GM23338 (cell line): Measurements from ENCODE around the gene NDRG3. TPM values are rescaled to one million over a fixed set of nuclear protein-coding genes. Genes with fewer than 3 reads are reported as not detected.

Experiments
- ATAC-seq: fragments of 200-7000 bp; cut with Tn5 transposase; 3 replicates; pipeline ENCODE4 v1.9.1; 2020
- DNase-seq: peaks from one replicate; pipeline ENCODE4 v3.0.0-alpha.2; 2015; ENCODE audit warnings: low spot score
- H2AFZ ChIP-seq: fragments of 200-600 bp; sonication (generic); 2 replicates; pipeline ENCODE4 v1.8.0; 2016; ENCODE audit warnings: antibody characterized with exemption, mild to moderate bottlenecking, moderate library complexity
- H3F3A ChIP-seq: fragments of 200-600 bp; sonication (generic); replicated peaks from 2 replicates; pipeline ENCODE4 v1.8.0; 2017; ENCODE audit warnings: antibody characterized with exemption, mixed run types, low read depth
- H3K27ac ChIP-seq: fragments of 200-600 bp; sonication (generic); 2 replicates; pipeline ENCODE4 v1.6.1; 2016; ENCODE audit warnings: low read depth
- H3K27me3 ChIP-seq: fragments of 200-600 bp; sonication (generic); 2 replicates; pipeline ENCODE4 v1.8.0; 2016; ENCODE audit warnings: mild to moderate bottlenecking, mixed run types, moderate library complexity; ENCODE audit not compliant: insufficient read depth
- H3K36me3 ChIP-seq: fragments of 200-600 bp; sonication (generic); 2 replicates; pipeline ENCODE4 v1.8.0; 2016; ENCODE audit warnings: mild to moderate bottlenecking; ENCODE audit not compliant: insufficient read depth
- H3K4me1 ChIP-seq: fragments of 200-600 bp; sonication (generic); 2 replicates; pipeline ENCODE4 v1.8.0; 2016; ENCODE audit warnings: mild to moderate bottlenecking, moderate library complexity; ENCODE audit not compliant: insufficient read depth
- H3K4me2 ChIP-seq: fragments of 200-600 bp; sonication (generic); 2 replicates; pipeline ENCODE4 v1.7.1; 2017; ENCODE audit warnings: mixed run types
- H3K4me3 ChIP-seq: fragments of 200-600 bp; sonication (generic); 2 replicates; pipeline ENCODE4 v1.6.1; 2016; ENCODE audit warnings: mixed run types
- H3K79me2 ChIP-seq: fragments of 200-600 bp; sonication (generic); replicated peaks from 2 replicates; pipeline ENCODE4 v1.8.0; 2017; ENCODE audit warnings: mild to moderate bottlenecking; ENCODE audit not compliant: insufficient read depth
- H3K9me2 ChIP-seq: fragments of 200-600 bp; sonication (generic); 2 replicates; pipeline ENCODE4 v1.8.0; 2017; ENCODE audit not compliant: insufficient read depth
- H4K20me1 ChIP-seq: fragments of 200-600 bp; sonication (generic); replicated peaks from 2 replicates; pipeline ENCODE4 v1.8.0; 2017; ENCODE audit warnings: mild to moderate bottlenecking; ENCODE audit not compliant: insufficient read depth
- H3K27ac Mint-ChIP-seq: 2 replicates; pipeline ENCODE4 v1.8.0; 2020; ENCODE audit warnings: inconsistent platforms, mild to moderate bottlenecking, moderate library complexity, mixed read lengths
- H3K27me3 Mint-ChIP-seq: 3 replicates; pipeline ENCODE4 v1.8.0; 2022; ENCODE audit warnings: low read depth, mild to moderate bottlenecking, moderate library complexity, mixed read lengths, inconsistent platforms; ENCODE audit not compliant: insufficient read depth, poor library complexity
- H3K36me3 Mint-ChIP-seq: 3 replicates; pipeline ENCODE4 v1.8.0; 2021; ENCODE audit warnings: low read depth, mild to moderate bottlenecking, inconsistent platforms, moderate library complexity, mixed read lengths
- H3K4me1 Mint-ChIP-seq: 3 replicates; pipeline ENCODE4 v1.8.0; 2020; ENCODE audit warnings: mild to moderate bottlenecking, inconsistent platforms, mixed read lengths
- H3K4me3 Mint-ChIP-seq: 3 replicates; pipeline ENCODE4 v1.8.0; 2021; ENCODE audit warnings: moderate library complexity, mild to moderate bottlenecking, inconsistent platforms, mixed read lengths
- H3K9me3 Mint-ChIP-seq: 3 replicates; pipeline ENCODE4 v1.8.0; 2020; ENCODE audit warnings: moderate library complexity, mild to moderate bottlenecking, inconsistent platforms, mixed read lengths
- CREB1 ChIP-seq: fragments of 250-450 bp; sonication (Bioruptor Pico); IDR thresholded peaks from 2 replicates; pipeline ENCODE4 v1.5.0; 2020; ENCODE audit warnings: low read depth, mild to moderate bottlenecking, moderate library complexity
- CTCF ChIP-seq, 2 experiments: fragments of 200-600 bp in 1 of 2; sonication (generic) in 1 of 2; conservative IDR thresholded peaks; 2 replicates each; pipeline versions ENCODE4 v1.5.1 to v1.6.1; 2016 to 2017; ENCODE audit warnings: antibody characterized with exemption in 2 of 2, low read depth in 2 of 2, mild to moderate bottlenecking in 2 of 2, moderate library complexity in 1 of 2
- ETS1 ChIP-seq: IDR thresholded peaks from 2 replicates; pipeline ENCODE4 v1.6.1; 2016; ENCODE audit warnings: antibody characterized with exemption
- EZH2 ChIP-seq: fragments of 200-600 bp; sonication (generic); IDR thresholded peaks from one replicate; pipeline ENCODE4 v1.8.0; 2017; ENCODE audit warnings: antibody characterized with exemption, mild to moderate bottlenecking, low read depth; ENCODE audit not compliant: unreplicated experiment
- JUNB ChIP-seq: IDR thresholded peaks from one replicate; pipeline ENCODE4 v1.6.1; 2016; ENCODE audit warnings: antibody characterized with exemption; ENCODE audit not compliant: unreplicated experiment
- NANOG ChIP-seq: IDR thresholded peaks from 2 replicates; pipeline ENCODE4 v1.6.1; 2016; ENCODE audit warnings: antibody characterized with exemption, borderline replicate concordance
- POLR2AphosphoS5 ChIP-seq: IDR thresholded peaks from 2 replicates; pipeline ENCODE4 v1.6.1; 2016; ENCODE audit warnings: antibody characterized with exemption, low read depth
- ZNF114 ChIP-seq: fragments of 250-450 bp; sonication (Bioruptor Pico); IDR thresholded peaks from 2 replicates; pipeline ENCODE4 v1.5.0; 2020; ENCODE audit warnings: mild to moderate bottlenecking, moderate library complexity
- ZNF331 ChIP-seq: fragments of 250-450 bp; sonication (Bioruptor Pico); IDR thresholded peaks from 2 replicates; pipeline ENCODE4 v1.5.0; 2020; ENCODE audit warnings: low read depth, mild to moderate bottlenecking, moderate library complexity
- polyA plus RNA-seq: library from polyadenylated mRNA; unstranded; fragments of >200 nt; fragmentation: Nextera tagmentation; extraction: Ambion mirVana; gene quantifications from 2 replicates; pipeline ENCODE4 v1.2.1, GENCODE V29; 2016
- total RNA-seq: library from RNA; depleted of rRNA; stranded (reverse); fragments of >200 nt; shearing (Covaris generic); gene quantifications from 2 replicates; pipeline ENCODE4 v1.2.3, GENCODE V29; 2014
- TF ChIP-seq, protein P1 (sequence below): IDR thresholded peaks from one replicate; pipeline ENCODE4 v1.6.1; 2018; ENCODE audit warnings: antibody characterized with exemption; ENCODE audit not compliant: unreplicated experiment

NDRG3 gene
- total and polyA plus RNA-seq, 2 experiments from 2014 or later, result 18.6 to 24.0 TPM

GRCh38 chr20:36684747-36685146 is 61.1 kb downstream of the NDRG3 start:
- H3K27ac Mint-ChIP-seq, result no peak overlapping the region
- ATAC-seq, result no peak

GRCh38 chr20:36682311-36682710 is 63.6 kb downstream of the NDRG3 start:
- Histone ChIP-seq H3K4me1 (no peaks in the 10 kb centered on the region), H3K9me2 (no peaks in the 10 kb centered on the region), H4K20me1 (peaks cover 6% of the 10 kb centered on the region; the same call in 1 of the 2 replicates), H3K79me2 (no peaks in the 10 kb centered on the region), H3K4me3 (no peak overlapping the region), H3F3A (peaks cover 6% of the 10 kb centered on the region; the same call in 1 of the 2 replicates), H3K4me2 (no peak overlapping the region), H3K27ac (no peak overlapping the region), H3K27me3 (no peaks in the 10 kb centered on the region), H2AFZ (no peak overlapping the region), H3K36me3 (no peaks in the 10 kb centered on the region)
- peaks cover 30% of the 10 kb centered on the region for H3K36me3 Mint-ChIP-seq
- no peak for ATAC-seq
- no peak for DNase-seq
- H3K27ac Mint-ChIP-seq, result no peak overlapping the region
- H3K9me3 Mint-ChIP-seq, result no peaks in the 10 kb centered on the region; the same call in 1 of the 3 replicates
- 0 out of 3 replicates have a peak, but pooled peaks cover 2% of the 10 kb centered on the region for H3K4me1 Mint-ChIP-seq
- H3K4me3 Mint-ChIP-seq, result no peak overlapping the region
- peaks cover 1% of the 10 kb centered on the region for H3K27me3 Mint-ChIP-seq
- TF ChIP-seq ZNF331 (CRISPR knock-in tag), result no peak
- no peak for TF ChIP-seq CREB1 (CRISPR knock-in tag)
- no peak for TF ChIP-seq ZNF114
- no peak for TF ChIP-seq CTCF (conservative IDR thresholded peaks at IDR 0.05; ENCODE audit: low read depth in 2 of 2)
- TF ChIP-seq POLR2AphosphoS5, result no peak
- no peak for TF ChIP-seq ETS1
- TF ChIP-seq, protein P1, sequence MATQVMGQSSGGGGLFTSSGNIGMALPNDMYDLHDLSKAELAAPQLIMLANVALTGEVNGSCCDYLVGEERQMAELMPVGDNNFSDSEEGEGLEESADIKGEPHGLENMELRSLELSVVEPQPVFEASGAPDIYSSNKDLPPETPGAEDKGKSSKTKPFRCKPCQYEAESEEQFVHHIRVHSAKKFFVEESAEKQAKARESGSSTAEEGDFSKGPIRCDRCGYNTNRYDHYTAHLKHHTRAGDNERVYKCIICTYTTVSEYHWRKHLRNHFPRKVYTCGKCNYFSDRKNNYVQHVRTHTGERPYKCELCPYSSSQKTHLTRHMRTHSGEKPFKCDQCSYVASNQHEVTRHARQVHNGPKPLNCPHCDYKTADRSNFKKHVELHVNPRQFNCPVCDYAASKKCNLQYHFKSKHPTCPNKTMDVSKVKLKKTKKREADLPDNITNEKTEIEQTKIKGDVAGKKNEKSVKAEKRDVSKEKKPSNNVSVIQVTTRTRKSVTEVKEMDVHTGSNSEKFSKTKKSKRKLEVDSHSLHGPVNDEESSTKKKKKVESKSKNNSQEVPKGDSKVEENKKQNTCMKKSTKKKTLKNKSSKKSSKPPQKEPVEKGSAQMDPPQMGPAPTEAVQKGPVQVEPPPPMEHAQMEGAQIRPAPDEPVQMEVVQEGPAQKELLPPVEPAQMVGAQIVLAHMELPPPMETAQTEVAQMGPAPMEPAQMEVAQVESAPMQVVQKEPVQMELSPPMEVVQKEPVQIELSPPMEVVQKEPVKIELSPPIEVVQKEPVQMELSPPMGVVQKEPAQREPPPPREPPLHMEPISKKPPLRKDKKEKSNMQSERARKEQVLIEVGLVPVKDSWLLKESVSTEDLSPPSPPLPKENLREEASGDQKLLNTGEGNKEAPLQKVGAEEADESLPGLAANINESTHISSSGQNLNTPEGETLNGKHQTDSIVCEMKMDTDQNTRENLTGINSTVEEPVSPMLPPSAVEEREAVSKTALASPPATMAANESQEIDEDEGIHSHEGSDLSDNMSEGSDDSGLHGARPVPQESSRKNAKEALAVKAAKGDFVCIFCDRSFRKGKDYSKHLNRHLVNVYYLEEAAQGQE, result no peak

More at GRCh38 chr20:36684747-36685146, 61.1 kb downstream of the NDRG3 start:
- no peak overlapping the region for H3K4me3 ChIP-seq
- H3K4me1 ChIP-seq, result no peaks in the 10 kb centered on the region
- no peaks in the 10 kb centered on the region for H3K27me3 ChIP-seq
- H3K9me2 ChIP-seq, result no peaks in the 10 kb centered on the region
- no peaks in the 10 kb centered on the region for H3K79me2 ChIP-seq
- Mint-ChIP-seq H3K9me3 (no peaks in the 10 kb centered on the region), H3K4me3 (no peak overlapping the region), H3K27me3 (peaks cover 1% of the 10 kb centered on the region), H3K4me1 (no peaks in the 10 kb centered on the region), H3K36me3 (peaks cover 14% of the 10 kb centered on the region; the same call in 2 of the 3 replicates)
- H3K36me3 ChIP-seq, result no peaks in the 10 kb centered on the region
- no peak overlapping the region for H3K4me2 ChIP-seq
- no peaks in the 10 kb centered on the region for H3F3A ChIP-seq
- H4K20me1 ChIP-seq, result peaks cover 6% of the 10 kb centered on the region; the same call in 1 of the 2 replicates
- no peak for DNase-seq
- TF ChIP-seq EZH2 (no peak), JUNB (no peak), CTCF (conservative IDR thresholded peaks at IDR 0.05; ENCODE audit: low read depth in 2 of 2) (no peak), ZNF331 (CRISPR knock-in tag) (no peak), POLR2AphosphoS5 (no peak), CREB1 (CRISPR knock-in tag) (no peak), ETS1 (no peak), NANOG (no peak)
- H2AFZ ChIP-seq, result no peak overlapping the region
- no peak overlapping the region for H3K27ac ChIP-seq
